Hypothalamus (tissue), 51 donors: Measurements from ENCODE around the gene VPS52.

Experiments used
- DNase-seq, 51 donors: peaks; one replicate each; lab custom pipeline; 2025; lab: John Stamatoyannopoulos, UW

Gene VPS52

GRCh38 chr6:33215271-33216116 is 56.2 kb downstream of the VPS52 start:
- DNase-seq: no peak

- no peak for DNase-seq
Measured at GRCh38 chr6:33213989-33214335, 57.7 kb downstream of the VPS52 start.

- DNase-seq: peak in 9 of 51 donors; percentile 19 to 49 (median 29)
Measured at GRCh38 chr6:33213166-33213988, 58.3 kb downstream of the VPS52 start.

DNA sequence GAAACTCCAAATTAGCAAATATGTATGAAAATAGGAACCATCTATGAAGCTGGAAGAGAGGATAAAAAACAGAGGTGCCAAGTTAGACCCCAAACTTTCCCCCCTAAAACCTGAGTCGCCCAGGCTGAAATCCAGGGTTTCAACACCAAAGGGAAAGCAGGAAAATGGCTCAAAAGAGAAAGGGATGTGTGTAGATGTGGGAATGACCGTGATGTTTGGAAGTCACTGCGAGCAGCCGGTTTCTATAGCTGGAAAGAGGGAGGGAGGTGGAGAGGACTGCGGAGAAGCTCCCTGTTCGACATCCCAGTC is 58.9 kb downstream of the VPS52 start:
- DNase-seq: no peak

- DNase-seq: no peak
Measured at GRCh38 chr6:33211666-33212422, 59.8 kb downstream of the VPS52 start.

DNA sequence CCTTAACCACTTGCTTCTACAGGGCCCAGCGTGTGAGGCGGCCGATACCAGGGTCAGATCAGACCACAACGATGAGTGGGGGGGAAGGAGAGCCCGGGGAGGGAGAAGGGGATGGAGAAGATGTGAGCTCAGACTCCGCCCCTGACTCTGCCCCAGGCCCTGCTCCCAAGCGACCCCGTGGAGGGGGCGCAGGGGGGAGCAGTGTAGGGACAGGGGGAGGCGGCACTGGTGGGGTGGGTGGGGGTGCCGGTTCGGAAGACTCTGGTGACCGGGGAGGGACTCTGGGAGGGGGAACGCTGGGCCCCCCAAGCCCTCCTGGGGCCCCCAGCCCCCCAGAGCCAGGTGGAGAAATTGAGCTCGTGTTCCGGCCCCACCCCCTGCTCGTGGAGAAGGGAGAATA is 60.5 kb downstream of the VPS52 start:
- DNase-seq: no peak

DNA sequence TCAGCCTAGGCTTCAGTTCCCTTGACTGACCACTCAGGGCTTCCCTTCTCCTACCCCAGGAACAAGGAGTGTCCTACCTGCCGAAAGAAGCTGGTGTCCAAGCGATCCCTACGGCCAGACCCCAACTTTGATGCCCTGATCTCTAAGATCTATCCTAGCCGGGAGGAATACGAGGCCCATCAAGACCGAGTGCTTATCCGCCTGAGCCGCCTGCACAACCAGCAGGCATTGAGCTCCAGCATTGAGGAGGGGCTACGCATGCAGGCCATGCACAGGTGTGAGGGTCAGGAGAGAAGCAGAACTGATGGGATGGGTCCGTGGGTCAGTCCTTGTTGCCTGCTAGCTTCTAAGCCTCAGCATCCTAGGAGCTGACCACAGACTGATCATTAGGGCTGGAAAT is 61.8 kb downstream of the VPS52 start:
- no peak for DNase-seq

- DNase-seq: peak in 49 of 51 donors; percentile 33 to 95 (median 79)
Measured at GRCh38 chr6:33208091-33208967, 63.3 kb downstream of the VPS52 start, which contains the start of gene RING1. RING1 (plus strand) TSS chr6:33208500; CDS start chr6:33208823, 323 bp downstream.

DNA sequence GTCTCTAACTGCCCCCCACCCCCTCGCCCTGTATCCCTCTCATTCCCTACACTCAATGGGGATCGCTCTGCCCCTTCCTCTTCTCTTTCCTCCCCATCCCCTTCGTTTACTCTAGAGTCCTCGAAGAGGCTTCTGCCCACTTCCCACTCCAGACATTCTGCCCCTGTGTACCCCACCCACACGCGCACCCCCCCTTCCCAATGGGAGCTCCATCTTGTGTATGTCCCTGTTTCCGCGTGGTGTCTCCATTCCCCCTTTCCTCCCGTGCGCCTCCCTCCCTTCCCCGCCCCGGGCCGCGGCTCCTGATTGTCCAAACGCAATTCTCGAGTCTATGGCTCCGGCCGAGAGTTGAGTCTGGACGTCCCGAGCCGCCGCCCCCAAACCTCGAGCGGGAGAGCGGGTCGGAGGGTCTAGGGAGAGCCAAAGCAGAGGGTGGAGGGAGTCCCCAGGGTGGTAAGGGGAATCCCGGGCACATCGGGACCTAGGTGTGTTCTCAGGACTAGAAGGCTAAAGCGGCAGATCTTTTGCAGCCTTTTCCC is 64.1 kb downstream of the VPS52 start:
- DNase-seq: peak in 15 of 51 donors; percentile 21 to 65 (median 44)

DNA sequence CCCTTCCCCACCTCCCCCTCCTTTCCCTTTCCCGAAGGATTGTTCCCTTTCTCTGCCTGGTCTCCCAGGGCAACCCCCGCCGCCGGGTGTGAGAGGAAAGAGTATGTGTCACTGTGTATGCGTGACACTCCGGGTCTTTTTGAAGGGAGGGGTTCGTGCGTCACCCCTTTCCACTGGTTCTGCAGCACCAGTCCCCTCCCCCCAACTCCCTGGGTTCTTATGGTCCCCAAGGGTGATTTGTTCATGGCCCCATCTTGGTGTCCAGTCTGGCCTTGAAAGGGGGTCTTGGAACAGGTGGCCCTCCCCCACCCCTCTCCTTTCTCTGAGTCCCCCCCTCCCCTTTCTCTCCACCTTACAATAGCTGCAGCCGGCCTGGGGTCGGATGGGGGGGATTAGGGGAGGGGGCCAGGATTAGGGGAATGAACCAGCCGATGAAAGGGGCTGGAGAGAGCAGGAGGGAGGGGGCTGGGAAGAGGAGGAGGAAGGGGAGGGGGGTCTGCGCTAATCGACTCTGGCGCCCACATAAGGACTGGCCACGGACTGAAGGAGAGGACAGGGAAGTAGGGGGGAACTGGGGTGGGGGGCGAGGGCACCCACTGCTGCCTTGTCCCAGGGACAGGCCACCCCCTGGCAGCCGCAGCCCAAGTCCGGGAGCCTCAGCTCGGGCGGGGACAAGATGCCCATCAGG is 64.7 kb downstream of the VPS52 start:
- DNase-seq: peak in 23 of 51 donors; percentile 17 to 72 (median 35)

GRCh38 chr6:33206027-33206863 is 65.4 kb downstream of the VPS52 start:
- peak in 1 of 51 donors; percentile 49 for DNase-seq

GRCh38 chr6:33205191-33206026 is 66.3 kb downstream of the VPS52 start:
- no peak for DNase-seq

DNA sequence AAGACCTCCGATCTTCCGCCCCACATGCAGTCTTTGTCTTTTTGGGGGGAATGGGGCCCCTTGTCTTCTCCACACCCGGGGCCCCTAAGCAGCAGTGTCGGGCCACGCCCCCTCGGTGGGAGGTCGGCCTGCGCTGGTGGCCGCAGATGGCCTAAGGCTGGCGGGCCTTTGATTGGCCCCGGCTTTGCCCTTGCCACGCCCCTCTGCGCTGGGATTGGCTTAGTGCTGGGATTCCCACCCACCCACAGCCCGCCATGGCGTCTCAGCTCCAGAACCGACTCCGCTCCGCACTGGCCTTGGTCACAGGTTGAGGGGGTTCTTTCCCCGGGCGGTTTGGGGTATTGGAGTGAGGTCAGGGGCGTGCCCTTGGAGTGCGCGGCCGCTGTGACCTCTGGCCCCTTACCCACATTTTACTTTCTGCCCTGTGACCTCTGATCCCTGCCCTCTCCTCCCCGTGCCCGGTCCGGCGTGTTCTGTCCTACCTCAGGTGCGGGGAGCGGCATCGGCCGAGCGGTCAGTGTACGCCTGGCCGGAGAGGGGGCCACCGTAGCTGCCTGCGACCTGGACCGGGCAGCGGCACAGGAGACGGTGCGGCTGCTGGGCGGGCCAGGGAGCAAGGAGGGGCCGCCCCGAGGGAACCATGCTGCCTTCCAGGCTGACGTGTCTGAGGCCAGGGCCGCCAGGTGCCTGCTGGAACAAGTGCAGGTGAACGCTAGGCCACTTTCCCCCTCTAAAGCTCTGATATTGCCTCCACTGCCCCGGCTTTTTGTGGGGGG is 67.1 kb downstream of the VPS52 start, which contains the start of gene HSD17B8:
TSS of gene HSD17B8 (plus strand) at position 241 of the 776 bp plus-strand sequence. CDS start at position 255, 14 bp downstream.
- DNase-seq: peak in 50 of 51 donors; percentile 35 to 96 (median 90)

GRCh38 chr6:33204165-33204414 is 67.6 kb downstream of the VPS52 start:
- no peak for DNase-seq

- no peak for DNase-seq
Measured at GRCh38 chr6:33203443-33204164, 68.1 kb downstream of the VPS52 start.

DNA sequence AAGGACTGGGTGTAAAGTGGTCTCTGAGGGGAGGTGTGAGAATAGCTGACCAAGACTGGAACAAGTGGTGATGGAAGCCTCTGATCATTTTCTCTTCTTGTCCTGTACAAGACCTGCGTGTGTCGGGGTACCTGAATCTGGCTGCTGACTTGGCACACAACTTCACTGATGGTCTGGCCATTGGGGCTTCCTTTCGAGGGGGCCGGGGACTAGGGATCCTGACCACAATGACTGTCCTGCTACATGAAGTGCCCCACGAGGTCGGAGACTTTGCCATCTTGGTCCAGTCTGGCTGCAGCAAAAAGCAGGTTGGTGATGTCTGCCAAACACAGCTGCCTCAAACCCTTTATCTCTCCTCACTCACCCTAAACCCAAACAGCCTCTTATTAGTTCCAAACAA is 68.9 kb downstream of the VPS52 start:
- no peak for DNase-seq
